NCI-H1694 (cell line): ENCODE results near the gene SAMD3.
"Not testable (repeated sequence)": the region's sequence is repeated elsewhere in the genome, so short reads cannot be mapped to it uniquely, and the experiment has no call there.

Experiments
- DNase-seq: peaks from one replicate; lab custom pipeline; 2025; lab: John Stamatoyannopoulos, UW

SAMD3 gene, protein sequence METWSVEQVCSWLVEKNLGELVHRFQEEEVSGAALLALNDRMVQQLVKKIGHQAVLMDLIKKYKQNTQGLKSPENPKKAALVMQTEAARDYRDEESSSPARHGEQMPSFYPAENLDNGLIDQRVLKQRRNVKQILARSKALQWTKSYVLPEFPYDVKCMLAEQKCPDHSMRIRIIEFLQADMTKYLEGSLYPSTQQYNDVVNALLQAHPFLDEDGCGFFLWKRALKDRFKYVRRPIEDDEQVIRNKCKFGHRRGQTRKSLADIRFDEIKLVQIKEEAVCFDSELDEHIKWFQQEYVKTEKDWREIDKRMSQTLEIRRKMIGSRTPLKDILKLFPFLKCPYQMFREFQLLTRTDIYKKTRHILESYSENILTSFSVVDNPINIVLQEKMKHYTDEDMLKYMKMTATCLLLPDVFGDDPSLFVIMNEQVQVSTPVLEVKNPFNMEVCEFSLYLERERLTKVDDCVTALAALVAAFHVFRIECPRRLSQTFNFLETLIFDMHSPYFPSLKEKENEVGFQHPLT

DNA sequence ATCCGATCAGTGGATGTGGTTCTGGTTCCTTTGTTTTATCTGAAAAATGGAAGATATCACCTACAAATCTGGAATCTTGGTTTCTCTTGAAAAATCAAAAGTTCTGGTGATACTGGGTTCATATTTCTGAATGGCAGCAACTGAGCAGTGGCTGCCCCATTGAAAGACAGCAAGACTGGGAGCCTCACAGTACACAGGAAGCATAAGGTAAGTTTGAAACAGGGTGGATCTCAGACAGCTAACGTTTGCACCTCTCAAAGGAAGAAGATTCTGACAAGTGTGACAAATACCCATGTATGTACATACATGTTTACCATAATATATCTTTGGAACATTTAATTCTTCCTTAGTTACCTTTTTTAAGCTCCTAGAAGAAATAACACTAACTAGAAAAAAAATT lies at the start of gene SAMD3:
SAMD3 (minus strand) TSS at position 177 of the 400 bp plus-strand sequence. CDS start 7,678 bp downstream, outside the sequence.
- DNase-seq, result no peak

DNA sequence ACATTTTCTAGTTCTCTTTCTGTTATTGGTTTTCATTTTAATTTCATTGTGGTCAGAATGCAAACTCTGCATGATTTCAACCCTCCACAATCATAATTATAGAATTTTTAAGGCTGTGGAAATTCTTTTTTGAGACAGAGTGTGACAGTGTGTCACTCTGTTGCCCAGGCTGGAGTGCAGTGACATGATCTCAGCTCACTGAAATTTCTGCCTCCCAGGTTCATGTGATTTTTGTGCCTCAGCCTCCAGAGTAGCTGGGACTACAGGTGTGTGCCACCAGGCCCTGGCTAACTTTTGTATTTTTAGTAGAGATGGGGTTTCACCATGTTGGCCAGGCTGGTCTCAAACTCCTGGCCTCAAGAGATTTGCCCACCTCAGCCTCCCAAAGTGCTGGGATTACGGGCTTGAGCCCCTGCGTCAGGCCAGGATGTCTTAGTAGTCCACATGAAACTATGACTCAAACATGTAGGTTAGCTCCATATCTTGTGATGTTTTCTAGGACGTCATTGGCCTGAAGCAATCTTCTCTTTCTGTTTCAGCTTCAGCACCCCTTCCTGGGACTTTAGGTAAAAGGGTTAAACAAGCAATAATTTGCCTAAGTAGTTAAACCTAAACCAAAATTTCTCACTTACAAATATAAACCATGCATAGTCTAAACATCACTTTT lies 47.4 kb upstream of the SAMD3 start:
- no peak for DNase-seq

DNA sequence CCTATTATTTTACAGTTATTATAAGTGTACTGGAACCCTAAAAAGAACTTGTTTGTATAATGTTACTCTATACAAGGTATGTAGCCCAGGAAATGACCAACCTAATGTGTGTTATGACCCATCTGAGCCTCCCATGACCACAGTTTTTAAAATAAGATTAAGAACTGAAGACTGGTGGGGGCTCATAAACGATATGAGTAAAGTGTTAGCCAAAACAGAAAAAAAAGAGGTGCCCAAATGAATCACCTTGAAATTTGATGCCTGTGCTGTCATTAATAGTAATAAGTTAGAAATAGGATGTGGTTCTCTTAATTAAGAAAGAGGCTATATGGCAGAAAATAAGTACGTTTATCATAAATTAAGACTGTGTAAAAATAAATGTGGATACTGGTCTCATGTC lies 42.8 kb upstream of the SAMD3 start:
- not testable (repeated sequence) for DNase-seq

DNA sequence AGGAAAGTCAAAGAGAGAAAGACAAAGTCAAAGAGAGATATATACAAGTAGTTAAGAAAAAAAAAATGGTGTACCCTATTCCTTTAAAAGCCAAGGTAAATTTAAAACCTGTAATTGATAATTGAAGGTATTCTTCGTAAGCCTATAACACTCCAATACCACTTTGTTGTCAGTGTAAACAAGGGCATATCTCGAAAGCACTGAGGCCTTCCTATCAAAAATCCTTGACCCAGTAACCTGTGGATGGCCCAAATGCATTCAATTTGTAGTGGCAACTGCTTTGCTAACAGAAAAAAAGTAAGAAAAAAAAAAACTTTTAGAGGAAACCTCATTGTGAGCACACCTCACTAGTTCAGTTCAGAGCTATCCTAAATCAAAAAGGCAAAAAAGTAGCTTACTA lies 39.3 kb upstream of the SAMD3 start:
- no peak for DNase-seq

DNA sequence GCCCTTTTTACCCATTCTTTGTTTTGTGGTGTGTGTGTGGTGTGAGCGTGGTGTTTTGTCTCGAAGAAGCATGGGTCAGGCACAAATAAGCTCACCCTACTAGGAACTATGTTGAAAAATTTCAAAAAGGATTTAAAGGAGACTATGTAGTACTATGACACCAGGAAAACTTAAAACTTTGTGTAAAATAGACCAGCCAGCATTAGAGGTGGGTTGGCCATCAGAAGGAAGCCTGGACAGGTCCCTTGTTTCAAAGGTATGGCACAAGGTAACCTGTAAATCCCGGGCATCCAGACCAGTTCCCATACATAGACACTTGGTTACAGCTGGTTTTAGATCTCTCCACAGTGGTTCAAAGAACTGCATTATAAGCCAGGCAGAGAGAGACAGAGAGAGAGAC lies 38.8 kb upstream of the SAMD3 start:
- not testable (repeated sequence) for DNase-seq

DNA sequence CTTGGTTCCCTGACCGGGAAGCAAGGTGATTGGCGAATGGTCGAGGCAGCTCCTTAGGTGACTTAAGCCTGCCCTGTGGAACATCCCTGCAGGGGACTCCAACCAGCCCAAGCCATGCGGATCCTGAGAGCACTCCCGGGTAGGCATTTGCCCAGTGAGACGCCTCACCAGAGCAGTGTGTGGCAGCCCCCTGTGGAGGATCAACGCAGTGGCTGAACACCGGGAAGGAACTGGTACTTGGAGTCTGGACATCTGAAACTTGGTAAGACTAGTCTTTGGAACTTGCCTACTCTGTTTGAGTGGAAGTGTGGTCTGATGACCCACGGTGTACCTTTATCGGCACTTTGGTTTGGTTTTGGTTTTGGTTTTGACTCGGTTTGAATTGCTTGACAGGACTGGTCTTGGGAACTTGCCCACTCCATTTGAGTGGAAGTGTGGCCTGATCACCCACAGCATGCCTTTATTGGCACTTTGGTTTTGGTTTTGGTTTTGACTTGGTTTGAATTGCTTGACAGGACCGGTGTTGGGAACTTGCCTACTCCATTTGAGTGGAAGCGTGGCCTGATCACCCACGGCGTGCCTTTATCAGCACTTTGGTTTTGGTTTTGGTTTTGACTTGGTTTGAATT lies 38.0 kb upstream of the SAMD3 start:
- not testable (repeated sequence) for DNase-seq

DNA sequence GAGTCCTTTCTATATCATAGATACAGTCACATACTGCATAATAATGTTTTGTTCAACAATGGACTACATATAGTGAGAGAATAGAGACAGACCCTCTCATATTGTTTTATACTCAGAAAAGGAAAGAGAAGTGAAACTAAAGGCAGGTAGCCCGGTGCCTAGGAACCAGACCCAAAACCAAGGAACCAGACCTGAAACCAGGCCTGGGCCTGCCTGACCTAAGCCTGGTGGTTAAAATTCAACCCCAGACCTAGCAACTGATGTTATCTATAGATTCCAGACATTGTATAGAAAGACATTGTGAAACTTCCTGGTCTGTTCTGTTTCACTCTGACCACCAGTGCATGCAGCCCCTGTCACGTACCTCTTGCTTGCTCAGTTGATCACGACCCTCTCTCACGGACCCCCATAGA lies 37.3 kb upstream of the SAMD3 start:
- DNase-seq, result not testable (repeated sequence)

DNA sequence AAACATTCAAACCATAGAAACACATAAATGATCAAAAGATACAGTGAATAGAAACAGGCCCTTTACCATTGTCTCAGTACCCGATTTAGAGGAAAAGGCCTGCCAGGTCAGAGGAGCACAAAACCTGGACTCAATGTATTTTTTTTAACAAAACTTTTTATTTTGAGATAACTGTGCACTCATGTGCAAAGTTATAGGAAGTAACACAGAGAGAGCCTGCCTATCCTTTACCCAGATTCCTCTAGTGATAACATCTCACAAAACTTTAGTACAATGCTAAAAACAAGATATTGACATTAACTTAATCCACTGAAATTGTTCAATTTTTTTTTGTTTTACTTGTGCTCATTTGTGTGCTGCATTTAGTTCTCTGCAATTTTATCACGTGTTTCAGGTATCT lies 36.8 kb upstream of the SAMD3 start:
- DNase-seq, result no peak

DNA sequence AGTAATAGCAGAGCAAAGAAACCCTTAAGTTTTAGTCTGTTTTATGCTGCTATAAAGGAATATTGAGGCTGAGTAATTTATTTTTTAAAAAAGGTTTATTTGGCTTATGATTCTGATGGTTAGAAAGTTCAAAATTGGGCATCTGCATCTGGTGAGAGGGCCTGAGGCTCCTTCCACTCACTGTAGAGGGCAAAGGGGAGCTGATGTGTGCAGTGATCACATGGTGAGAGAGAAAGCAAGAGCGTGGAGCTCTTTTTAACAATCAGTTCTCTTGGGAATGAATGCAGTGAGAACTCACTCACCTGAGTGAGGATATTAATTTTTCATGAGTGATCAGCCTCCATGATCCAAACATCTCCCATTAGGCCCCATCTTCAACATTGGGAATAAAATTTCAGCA lies 36.4 kb upstream of the SAMD3 start:
- DNase-seq, result no peak

DNA sequence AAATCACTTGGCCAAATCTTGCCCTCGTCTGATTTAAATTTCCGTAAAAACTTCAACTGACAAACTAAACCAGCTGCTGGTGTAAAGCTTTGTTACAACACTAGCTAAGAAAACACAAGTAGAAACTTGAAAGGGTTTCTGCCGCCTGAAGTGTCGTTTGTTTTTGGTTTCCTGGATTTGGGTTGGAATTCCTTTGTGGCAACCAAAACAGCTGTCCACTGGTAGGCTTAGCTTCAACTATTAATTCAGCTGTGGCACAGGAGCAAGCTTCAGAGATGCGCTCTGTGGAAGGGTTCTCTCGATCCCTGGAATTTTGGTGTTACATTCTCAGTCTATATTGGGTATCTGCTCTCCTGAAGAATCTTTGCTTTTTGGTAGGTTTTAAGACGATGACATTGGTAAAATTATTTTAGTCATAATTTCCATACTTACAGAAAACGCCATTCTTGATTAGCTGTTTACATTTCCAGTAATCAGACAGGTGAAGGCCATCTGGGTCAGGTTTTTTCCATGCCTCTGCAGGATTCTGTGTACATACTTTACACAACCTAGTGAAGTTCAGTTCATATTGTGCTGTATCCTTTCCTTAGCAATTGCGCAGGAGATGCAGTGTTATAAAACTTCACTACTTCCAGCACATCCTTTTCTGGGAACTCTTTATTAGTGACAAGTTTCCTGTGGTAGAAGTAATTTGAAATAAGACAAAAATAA lies 29.9 kb upstream of the SAMD3 start:
- no peak for DNase-seq

DNA sequence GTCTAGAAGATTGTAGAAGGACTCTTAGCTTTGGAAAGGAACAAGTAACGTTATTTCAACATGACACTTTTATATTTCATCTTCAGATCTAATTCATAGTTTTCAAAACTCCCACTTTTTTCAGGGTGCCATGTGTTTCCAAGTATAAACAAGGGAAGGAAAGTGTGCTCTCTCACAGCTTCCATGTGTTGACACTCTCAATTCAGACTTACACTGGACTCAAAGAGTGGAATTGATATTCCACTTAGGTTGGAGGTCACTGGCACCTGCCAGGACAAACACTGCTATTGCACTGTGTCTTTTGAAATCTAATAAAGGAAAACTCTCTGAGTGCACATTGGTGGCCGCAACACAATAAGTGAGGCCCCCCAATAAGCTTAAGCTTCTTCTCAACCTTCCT lies 22.5 kb upstream of the SAMD3 start:
- DNase-seq, result no peak

DNA sequence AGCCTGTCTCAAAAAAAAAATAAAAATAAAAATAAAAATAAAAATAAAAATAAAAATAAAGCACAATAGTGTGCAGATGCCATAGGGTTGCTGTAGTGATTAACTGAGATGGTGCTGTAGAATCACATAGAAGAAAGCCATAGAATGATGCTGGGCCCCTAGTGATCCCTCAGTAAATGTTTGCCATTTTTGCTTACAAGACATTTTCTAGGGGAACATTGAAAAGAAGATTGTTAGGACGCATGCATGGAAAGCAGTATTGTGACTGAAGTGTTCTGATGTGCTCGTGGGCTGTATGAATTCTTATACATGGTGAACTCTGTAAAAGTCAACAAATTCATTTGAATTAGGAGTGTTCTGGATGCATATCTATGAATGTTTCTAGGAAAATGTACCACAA lies 22.0 kb upstream of the SAMD3 start:
- DNase-seq, result no peak

DNA sequence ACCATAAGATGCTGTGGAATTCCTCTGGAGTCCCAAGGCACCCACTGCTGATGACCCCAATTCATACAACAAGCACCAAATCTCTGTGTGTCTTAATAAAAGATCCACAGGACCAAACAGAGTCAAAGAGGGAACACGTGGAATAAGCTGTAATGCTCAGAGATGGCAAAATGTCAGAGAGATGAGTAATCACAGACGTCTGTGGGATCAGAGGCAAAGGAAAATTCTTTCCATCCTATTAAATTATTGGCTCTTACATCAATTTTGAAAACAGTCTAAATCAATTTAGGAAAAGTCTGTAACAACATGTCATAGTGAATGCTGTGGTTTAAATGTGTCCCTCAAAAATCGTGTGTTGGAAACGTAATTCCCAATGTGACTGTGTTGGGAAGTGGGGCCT lies 17.5 kb upstream of the SAMD3 start:
- DNase-seq, result no peak

DNA sequence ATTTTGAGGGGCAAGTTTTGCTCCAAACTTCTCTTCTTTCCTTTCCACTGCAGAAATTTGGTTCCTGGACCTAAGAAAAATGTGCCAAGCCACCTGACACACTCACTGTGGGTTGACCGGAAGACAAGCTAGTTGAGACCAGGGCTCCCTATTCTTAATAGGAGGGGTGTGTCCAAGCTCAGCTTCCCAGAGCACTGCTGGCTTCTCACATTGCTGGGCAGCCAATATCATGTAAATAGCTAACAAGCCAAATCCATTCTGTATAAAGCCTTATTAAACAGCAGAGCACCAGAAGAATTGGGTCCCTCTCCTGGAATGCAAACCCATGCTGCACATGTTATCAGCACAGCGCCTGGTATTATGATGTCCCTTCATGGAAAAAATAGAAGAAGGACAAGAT lies 17.0 kb upstream of the SAMD3 start:
- no peak for DNase-seq

DNA sequence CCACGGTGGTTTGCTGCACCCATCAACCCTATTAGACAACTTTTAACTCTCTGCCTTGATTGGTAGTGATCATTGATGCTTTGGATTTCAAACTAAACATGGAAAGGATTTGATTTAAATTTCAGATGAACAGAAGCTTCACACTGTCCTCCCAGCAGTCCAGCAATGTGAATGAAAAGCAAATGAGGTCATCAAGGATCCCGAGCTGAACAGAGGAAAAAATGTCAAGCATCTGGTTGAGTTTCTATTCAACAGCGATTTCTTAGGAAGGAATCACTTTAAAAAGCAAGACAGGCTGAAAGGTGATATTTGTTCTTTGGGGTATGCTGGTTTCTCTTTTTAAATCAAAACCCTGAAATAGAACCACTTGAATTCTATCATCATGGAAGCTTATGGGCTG lies 10.6 kb upstream of the SAMD3 start:
- DNase-seq, result no peak

DNA sequence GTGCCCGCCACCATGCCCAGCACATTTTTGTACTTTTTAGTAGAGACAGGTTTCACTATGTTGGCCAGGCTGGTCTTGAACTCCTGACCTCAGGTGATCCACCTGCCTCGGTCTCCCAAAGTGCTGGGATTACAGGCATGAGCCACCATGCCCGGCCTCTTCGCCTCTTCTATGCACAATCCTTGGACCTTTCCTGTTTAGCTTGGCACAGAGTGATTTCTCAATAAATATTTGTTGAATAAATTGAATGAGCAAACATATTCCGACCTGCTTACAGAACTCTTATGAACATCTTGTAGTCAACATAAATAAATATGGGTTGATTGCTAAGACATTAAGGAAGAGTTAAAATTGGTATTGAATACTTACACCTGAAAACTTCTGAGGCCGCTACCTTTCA lies 7.8 kb upstream of the SAMD3 start:
- DNase-seq, result not testable (repeated sequence)

DNA sequence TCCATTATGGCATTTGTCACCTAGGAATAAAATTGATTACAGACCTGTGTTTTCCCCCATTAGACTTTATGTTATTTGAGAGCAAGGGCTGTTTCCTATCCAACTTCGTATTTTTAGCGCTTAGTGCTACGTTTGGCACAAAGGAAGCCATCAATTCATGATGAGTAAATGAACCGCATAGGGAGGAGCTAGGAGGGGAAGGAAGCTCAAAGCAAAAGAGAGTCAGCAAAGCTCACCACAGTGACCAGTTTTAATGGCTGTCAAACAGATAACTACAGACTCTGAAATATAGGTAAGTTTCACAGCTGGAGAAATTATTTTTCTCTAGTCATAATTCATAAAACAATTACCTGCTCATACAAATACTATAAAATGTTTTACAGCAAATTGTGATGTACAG lies 6.9 kb upstream of the SAMD3 start:
- DNase-seq, result no peak

DNA sequence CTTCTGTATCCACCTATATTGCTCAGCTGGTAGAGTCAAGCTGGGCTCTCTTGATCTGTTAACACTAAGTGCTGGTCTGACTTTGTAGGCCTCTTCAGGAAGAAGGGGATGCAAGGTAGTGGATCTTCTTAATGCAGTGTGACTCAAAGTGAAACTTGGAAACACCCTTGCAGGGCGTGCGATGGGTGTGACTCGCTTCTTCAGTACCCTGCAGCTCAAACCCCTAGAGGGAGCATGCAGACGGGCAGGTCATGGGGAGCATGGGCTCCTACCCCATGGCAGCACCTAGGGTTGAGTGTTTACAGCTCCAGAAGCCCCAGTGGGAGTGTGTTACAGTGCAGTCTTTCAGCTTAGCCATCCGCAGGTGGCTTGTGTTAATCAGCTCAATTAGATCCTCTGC lies 757 bp upstream of the SAMD3 start:
- DNase-seq, result no peak

DNA sequence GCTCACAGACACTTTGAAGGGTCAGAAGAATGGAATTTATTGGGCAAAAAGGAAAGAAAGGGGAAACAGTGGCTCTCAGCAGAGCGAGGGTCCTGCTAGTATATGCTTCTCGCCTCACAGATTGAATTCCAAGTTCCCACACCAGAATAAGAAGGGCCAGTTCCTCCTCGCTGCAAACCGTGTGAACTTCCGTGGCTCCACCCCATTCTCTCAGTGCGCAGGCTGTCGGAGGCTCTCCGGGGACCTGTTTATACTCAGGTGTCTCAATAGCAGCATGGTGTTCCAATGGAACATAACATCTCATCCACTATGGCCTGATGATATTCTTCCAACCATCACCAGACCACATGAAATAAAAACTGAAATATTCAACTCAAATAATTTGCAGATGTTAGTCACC lies 4.6 kb downstream of the SAMD3 start:
- DNase-seq, result no peak

DNA sequence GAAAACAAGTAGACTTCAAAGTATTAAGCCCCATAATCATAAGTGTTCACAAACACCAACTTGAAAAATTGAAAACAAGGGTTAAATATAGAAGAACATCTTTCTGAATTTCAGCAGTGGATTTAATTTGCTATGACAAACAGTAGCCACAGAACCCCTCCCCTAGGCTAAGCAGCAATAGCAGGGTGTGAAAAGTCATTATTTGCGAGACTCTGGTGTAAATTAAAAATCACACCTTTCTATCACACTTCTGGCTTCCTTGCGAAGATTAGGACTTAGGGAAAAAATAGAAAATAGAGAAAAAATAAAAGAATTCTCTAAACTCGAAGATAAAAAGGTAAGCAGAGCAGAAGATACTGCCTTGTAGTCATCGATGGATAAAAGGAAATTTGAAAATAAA lies 6.1 kb downstream of the SAMD3 start:
- no peak for DNase-seq

DNA sequence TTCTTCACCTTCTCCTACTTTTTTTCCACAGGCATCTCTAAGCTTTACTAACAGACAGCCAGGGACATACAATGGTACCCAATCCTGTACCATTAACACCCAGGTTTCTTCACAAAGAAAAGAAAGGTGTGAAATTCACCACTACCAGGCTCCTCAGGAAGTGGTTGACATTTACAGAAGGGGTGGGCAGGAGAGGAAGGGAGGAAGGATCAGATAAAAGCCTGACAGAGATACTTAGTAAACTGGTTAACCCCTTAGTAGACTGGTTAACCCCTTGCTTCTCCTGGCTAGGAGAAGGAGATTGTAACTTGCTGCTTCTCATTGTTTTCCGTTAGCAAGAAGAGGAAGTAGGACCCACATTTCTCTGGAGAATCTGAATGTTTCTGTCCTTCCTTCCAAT lies 7.2 kb downstream of the SAMD3 start:
- no peak for DNase-seq

DNA sequence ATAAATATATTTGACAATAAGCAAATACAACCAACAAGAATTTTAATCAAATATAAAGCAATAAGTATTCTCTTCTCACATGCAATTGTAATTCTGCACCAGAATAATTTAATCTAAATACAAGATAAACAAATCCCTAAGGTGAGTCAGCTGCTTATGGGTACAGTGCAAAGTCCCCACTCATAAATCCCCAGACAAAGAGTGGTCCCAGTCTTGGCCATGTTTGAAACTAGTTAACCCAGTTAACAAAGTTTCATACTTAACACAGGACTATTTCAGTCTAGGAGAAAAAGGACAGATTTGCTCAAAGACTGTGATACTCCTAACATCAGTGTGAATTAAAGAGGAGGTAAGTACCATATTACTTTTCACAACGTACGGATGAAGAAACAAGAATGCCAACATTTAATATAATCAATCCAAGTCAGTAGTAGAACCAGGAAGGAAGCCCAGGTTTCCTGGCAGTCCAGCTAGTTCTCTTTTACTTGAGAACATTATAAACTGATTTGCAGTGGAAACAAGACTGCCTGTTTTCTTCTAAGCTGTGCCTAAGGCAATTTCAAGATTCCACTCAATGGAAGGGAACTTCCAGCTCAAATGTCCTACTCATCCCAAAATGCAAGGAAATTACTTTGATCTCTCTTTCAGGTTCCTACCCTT lies 10.4 kb downstream of the SAMD3 start:
- DNase-seq, result no peak
